HG03565 (cell line): Measurements from ENCODE around the gene GIGYF1.
A peak's percentile ranks its signal among the peaks of the same experiment; 100 is the strongest.
"Not testable (repeated sequence)": the region's sequence is repeated elsewhere in the genome, so short reads cannot be mapped to it uniquely, and the experiment has no call there.

Experiments
- ATAC-seq: cut with Tn5 transposase; IDR thresholded peaks from one replicate; pipeline ENCODE4 v1.9.1; 2021; ENCODE audit warnings: mild to moderate bottlenecking, moderate library complexity; ENCODE audit not compliant: unreplicated experiment

Gene GIGYF1

GRCh38 chr7:100708395-100708794 lies 14.3 kb upstream of the GIGYF1 start:
- no peak for ATAC-seq

GRCh38 chr7:100706672-100707311 lies 12.7 kb upstream of the GIGYF1 start:
- no peak for ATAC-seq

- peak; percentile 88 for ATAC-seq
These were observed 12.0 kb upstream of the GIGYF1 start, which contains the start of gene POP7 for GRCh38 chr7:100705753-100706671. TSS of gene POP7 (plus strand) at chr7:100706121. CDS start at chr7:100706831, 710 bp downstream.

DNA sequence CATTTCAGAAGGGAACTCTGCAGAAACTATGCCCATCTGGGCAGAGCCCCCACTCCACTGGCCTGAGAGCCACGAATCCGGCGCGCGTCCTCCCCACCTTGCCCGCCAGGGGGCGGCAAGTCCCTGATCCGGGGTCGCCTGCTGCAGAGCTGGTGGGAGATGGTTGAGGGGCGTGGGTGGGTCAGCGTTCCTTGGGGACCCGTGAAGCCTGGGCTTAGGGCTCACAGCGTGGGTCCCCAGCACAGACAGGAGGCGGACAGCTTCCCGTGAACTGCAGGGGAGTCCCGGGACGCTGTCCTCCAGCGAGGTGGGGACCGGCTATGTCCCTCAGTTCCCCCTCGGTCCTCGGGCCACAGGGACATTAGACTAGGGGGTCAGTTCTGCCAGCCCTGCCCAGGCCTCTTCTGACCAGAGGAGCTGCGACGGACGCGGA lies 11.3 kb upstream of the GIGYF1 start:
- peak; percentile 42 for ATAC-seq

DNA sequence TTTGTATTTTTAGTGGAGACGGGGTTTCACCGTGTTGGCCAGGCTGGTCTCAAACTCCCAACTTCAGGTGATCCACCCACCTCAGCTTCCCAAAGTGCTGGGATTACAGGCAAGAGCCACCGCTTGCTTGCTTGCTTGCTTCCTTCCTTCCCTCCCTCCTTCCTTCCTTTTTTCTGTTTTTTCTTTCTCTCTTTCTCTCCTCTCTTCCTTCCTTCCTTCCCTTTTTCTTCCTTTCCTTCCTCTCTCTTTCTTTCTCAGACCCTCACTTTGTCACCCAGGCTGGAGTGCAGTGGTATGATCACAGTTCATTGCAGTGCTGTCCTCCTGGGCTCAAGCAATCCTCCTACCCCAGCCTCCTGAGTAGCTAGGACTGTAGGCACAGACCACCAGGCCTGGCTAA lies 7.0 kb upstream of the GIGYF1 start:
- not testable (repeated sequence) for ATAC-seq

DNA sequence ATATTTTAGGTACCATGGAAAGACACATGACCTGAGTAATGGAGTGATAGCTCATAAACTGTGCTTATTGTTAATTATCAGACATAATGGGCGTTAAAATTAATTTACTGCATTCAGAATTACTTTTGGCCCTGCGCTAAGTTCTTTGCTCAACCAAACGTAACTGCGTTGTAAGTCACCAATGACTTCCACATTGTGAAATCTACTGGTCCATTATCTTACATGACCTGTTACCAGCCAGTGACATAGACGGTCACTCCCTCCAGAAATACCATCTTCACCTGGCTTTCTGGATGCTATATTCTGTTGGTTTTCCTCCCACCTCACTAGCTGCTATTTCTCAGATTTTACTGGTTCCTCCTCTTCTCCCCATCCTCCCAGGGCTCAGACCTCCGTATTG lies 5.0 kb upstream of the GIGYF1 start:
- no peak for ATAC-seq

- no peak for ATAC-seq
These were observed 2.1 kb upstream of the GIGYF1 start for GRCh38 chr7:100696123-100696521.

GRCh38 chr7:100693312-100694097 lies 545 bp downstream of the GIGYF1 start:
- ATAC-seq = no peak

- ATAC-seq = no peak
These were observed 1.5 kb downstream of the GIGYF1 start for GRCh38 chr7:100692578-100692961.

DNA sequence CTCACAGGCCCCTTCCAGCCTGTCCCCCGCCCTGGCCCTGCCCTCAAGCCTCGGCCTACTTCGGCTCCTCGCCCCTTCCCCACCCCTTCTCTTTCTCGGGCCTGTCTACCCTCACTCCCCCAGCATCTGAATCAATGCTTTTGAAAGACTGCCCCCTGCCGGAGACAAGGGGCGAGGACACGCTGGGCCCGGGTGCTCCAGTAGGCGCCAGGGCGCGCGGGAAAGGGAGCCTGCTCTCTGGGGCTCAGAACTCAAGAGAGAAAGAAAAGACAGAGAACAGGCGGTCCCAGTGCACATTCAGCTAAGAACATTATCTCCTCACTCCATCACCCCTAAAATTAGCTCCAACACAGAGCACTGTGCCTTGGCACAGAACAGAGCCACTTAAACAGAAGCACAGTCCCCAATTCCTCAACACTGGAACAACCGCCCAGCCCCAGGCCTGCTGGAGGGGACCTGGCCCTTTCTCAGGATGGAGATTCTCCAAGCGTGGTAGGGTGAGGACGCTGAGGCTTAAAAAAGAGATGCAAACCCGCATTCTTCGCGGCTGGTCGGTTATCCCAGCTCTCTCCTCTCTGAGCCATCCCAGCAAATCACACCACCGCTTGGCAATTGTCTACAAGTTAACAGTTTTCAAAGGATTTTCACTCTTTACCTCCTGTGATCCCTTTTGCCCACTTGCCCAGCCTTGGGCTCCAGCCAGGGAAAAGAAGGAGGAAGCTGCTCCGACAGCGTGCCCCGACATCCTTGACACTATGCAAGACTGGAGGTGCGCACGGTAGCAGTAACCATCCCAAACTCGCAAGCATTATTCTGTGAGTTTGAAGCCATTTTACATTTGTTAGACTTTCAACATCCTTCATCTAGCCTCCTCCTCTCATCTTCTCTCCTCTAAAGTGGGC lies 2.1 kb downstream of the GIGYF1 start:
- no peak for ATAC-seq

DNA sequence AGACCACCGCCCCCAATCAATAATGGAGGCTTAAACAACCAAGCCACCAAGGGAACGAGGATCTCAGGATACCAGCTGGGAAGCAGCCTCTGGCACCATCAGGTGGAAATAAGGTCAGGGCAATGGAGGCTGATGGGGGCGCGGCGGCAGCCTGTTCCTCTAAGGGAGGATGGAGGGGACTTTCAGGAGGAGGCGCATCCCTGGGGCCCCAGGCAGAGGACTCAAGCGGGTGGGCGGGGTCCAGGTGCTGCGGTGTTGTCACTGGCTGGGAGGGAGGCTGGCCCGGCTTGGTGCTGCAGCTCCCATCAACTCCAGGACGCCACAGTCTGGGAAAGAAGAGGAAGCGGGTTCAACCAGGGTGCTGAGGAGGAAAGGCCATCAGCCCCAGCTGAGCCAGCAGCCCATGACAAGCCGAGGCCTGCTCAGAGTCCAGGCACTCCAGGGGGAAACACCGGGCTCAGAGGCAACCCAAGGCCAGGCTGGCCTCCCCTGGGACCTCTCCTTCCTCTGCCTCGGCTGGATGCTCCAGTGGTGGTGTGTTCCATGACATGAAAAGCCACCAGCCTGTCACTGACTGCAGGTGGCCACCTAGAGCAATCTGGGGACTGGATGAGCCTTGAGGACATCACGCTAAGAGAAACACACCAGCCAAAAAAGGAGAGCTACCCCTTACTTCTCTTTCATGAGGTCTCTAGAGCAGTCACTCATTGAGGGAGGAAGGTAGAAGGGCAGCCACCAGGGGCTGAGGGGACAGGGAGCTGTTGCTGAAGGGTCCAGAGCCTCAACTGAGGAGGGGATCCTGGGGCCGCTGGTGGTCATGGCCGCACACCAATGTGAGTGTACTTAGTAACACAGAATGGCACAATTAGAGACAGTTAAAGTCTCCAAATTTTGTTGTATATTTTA lies 4.6 kb downstream of the GIGYF1 start:
- no peak for ATAC-seq

DNA sequence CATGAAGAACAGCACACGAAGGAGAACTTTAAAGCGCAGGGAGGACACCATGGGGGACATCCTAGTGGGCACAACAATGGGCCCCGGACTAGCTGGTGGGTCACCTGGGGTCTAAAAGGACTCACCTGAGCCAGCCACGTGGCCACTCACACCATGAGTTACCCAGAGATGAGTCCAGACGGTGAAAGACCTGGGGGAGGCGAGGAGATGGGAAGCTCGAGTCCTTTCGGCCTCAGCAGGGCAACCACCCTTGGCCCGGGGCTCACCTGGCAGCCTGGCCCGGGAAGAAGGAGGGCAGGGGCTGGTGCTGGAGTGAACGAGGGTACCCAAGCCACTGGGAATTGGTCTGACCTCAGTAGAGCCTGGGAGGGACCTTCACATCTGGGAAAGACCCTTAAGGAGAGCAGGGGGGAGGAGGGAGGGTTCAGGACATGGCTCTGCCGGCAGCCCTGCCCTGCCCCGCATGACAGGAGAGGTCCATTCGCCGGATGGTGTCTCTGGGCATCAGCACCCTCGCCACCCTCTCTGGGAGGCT lies 5.7 kb downstream of the GIGYF1 start:
- no peak for ATAC-seq

DNA sequence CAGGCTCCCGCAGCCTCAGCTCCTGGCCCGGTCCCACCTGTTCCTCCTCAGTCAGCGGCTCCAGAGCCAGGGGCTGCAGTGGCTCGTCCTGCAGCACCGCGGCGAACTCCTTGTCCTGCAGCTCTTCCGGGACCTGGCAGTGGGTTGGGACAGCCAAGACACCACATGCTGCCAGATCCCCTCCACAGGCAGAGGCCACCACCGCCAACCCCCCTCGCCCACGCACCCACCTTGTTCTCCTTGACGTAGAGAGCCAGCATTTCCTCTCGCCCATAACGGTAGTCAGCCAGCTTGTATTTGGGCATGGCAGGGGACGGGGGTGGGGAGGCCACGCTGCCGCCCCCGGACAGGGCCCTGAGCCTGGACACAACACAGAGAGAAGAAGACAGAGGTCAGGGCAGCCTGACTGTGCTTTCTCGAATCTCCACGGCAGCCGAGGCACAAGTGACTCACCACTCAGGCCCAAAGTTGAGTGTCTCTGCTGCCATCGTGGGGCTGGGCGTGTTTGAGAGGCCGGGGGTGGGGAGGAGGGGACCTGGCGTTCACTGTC lies 6.2 kb downstream of the GIGYF1 start:
- ATAC-seq = no peak

DNA sequence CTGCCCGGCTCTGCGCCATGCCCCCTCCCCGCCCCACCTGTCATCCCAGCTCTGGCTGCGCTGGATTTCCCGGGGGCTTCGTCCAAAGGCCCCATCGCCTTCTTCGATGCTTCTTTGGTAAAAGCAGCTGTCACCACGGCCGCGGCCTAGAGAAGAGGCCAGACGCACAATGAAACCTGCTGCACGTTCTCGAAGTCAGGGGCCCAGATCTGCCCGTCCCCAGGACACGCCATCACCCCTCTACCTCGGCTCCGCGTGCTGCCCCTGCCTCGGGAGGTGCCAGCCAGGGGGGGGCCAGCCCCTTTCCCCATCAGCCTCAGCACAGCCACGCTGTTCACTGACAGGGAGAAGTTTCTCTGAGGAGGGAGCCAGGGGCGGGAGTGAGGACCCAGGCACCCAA lies 6.8 kb downstream of the GIGYF1 start:
- no peak for ATAC-seq

DNA sequence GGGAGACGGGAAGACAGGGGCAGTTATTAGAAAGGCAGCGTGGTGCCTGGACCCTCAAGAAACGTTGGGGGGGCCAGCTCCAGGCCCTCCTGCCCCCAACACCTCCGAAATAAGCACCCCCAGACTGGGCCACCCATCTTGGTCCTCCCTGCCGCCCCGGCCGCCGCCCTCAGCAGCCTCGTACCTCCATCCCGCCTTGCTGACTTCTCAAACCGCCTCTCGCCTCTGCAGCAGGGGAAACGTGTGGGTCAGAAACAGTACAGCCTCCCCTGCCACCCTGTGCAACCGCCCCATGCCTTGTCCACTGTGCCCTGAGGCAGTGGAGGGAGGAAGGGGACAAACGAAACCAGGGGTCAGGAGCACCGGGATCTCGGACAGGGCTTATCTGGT lies 7.2 kb downstream of the GIGYF1 start:
- no peak for ATAC-seq

DNA sequence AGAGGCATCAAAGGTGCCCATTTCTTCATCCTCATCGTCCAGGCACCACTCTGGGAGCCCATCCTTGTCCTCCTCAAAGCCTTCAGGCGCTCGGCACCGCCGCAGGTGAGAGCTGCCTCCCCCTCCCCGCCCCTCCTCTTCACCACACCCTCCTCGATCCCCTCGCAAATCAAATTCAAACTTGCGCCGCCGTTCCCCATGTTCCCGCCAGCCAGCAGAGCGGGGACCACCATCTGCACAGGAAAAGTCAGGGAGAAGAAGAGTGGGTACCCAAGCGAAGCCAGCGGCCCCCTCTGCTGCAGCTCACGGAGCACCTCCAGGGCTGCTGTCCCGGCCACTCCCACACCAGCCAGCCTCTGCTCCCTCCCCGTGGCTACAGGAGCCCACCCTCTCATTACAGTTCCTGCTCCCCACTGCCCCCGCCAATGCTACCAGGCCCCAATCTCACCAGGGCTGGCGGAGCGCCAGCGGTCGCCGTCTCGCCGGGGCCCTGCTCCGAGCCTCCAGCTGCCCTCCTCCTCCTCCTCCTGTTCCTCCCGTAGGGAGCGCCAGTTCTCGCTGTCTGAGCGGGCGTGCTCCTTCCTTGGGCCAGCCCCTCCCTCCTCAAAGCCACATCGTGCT lies 7.7 kb downstream of the GIGYF1 start:
- no peak for ATAC-seq

DNA sequence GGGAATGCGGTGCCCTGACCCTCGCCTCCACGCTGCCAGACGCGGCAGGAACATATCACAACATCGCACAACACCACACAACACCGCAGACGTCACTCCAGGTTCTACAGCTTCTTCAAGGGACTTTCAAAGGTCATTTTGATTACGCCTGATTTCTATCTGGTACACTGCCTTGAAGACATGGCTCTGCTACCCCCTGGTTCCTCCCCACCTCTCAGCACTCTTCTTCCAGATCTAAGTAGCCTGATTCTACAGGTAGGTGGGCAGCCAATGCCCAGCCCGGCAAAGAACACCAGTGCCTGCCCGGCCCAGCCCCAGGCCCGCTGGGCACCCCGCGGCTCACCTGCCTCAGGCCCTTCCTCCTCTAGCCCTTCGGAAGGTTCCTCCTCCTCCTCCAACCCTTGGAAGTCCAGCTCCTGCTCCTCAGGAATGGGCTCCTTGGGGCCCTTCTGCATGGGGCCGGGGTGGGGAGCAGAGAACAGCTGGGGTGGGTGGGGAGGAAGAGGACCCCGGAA lies 8.4 kb downstream of the GIGYF1 start:
- no peak for ATAC-seq

DNA sequence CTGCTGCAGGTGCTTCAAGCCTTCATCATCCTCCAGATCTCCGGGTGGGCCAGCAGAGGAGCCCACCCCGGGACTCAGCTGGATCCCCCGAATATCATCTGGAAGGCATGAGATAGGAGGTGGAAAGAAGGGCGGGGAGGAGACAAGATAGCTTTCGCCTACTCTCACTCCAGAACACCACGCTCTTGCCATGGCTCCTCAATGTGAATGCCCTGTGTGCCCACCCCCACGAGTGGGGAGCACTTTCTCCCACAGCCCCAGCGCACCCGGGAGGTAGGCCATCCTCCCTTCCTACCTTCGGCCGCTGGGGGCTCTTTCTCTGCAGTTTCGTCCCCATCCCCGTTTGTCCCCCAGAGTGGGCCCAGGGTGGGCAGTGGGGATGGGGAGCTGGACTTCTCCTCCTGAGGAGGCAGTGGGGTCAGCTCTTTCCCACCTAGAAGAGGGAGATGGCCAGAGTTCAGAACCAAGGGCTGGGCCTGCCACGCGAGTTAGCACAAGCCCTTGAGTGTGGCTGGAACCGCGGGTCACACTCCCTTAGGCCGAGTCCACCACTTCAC lies 8.9 kb downstream of the GIGYF1 start:
- no peak for ATAC-seq
